HCT116 (cell line): Measurements from ENCODE around the gene ATXN1. TPM values are rescaled to one million over a fixed set of nuclear protein-coding genes. Genes with fewer than 3 reads are reported as not detected.

ENCODE experiments used
- ATAC-seq: fragments of 200-7000 bp; cut with Tn5 transposase; 2 replicates; pipeline ENCODE4 v1.9.1; 2020; ENCODE audit warnings: mild to moderate bottlenecking, moderate library complexity
- BruUV-seq: library from RNA; stranded (reverse); fragments of 400-500 nt; replicated peaks from 2 replicates; lab custom pipeline; 2021; lab: Mats Ljungman, UMichigan
- CTCF ChIA-PET: fragments of 300-600 bp; sonication (Branson Sonifier 250); formaldehyde crosslinking; loops from one replicate; lab custom pipeline; 2021; ENCODE audit warnings: antibody characterized with exemption; lab: Charles Lee
- POLR2A ChIA-PET: fragments of 300-600, 350-600 bp; sonication (Branson Sonifier 250); formaldehyde crosslinking; loops from one replicate; lab custom pipeline; 2021; ENCODE audit warnings: antibody characterized with exemption; lab: Charles Lee
- RAD21 ChIA-PET, 2 experiments: fragments of 300-600 bp; sonication (Branson Sonifier 250); formaldehyde crosslinking; loops; one replicate each; lab custom pipeline; 2023; ENCODE audit warnings: low total read pairs in 2 of 2; ENCODE audit not compliant: uncharacterized antibody in 2 of 2, unreplicated experiment in 2 of 2, low non-redundant PET in 1 of 2; lab: Charles Lee
- DNase-seq: peaks from one replicate; pipeline ENCODE4 v3.0.0-alpha.2; 2010; ENCODE audit warnings: low read depth, low spot score
- H2AFZ ChIP-seq: fragments of 200-600 bp; shearing (Covaris generic), sonication (generic); 2 replicates; pipeline ENCODE4 v1.6.1; 2017; ENCODE audit warnings: low read depth, mixed run types, mixed read lengths, antibody characterized with exemption, low read length; ENCODE audit not compliant: poor library complexity, severe bottlenecking
- H3K27ac ChIP-seq: 2 replicates; pipeline ENCODE4 v1.5.1; 2012; ENCODE audit warnings: low read depth, low read length
- H3K27me3 ChIP-seq: fragments of 200-600 bp; sonication (generic); 2 replicates; pipeline ENCODE4 v1.6.1; 2016; ENCODE audit warnings: mixed run types, low read length, mixed read lengths; ENCODE audit not compliant: insufficient read depth
- H3K36me3 ChIP-seq, 2 experiments: fragments of 200-500 bp in 1 of 2; fragments of 200-600 bp in 1 of 2; sonication (Bioruptor generic) in 1 of 2; sonication (generic) in 1 of 2; 2 replicates each; pipeline versions ENCODE4 v1.5.1 to v1.6.1; 2014 to 2016; ENCODE audit warnings: low read length in 2 of 2, inconsistent platforms in 1 of 2, mixed read lengths in 1 of 2, mixed run types in 1 of 2; ENCODE audit not compliant: insufficient read depth in 2 of 2, control insufficient read depth in 1 of 2
- H3K4me1 ChIP-seq, 2 experiments: fragments of 200-600 bp in 1 of 2; sonication (generic) in 1 of 2; 2 replicates each; pipeline versions ENCODE4 v1.5.1 to v1.6.1; 2012 to 2017; ENCODE audit warnings: low read length in 2 of 2, inconsistent platforms in 1 of 2, mild to moderate bottlenecking in 1 of 2, mixed read lengths in 1 of 2, mixed run types in 1 of 2, moderate library complexity in 1 of 2; ENCODE audit not compliant: insufficient read depth in 2 of 2, control insufficient read depth in 1 of 2
- H3K4me2 ChIP-seq: fragments of 200-600 bp; sonication (generic); 2 replicates; pipeline ENCODE4 v1.6.1; 2017; ENCODE audit warnings: mixed run types, low read length, mixed read lengths
- H3K4me3 ChIP-seq, 2 experiments: fragments of 200-600 bp in 1 of 2; sonication (generic) in 1 of 2; replicated peaks in 1 of 2; 2 replicates each; pipeline ENCODE4 v1.5.1; 2011 to 2016; ENCODE audit warnings: low read length in 2 of 2, control low read depth in 1 of 2, low read depth in 1 of 2, mild to moderate bottlenecking in 1 of 2, mixed read lengths in 1 of 2, mixed run types in 1 of 2
- H3K79me2 ChIP-seq: fragments of 200-600 bp; sonication (generic); 2 replicates; pipeline ENCODE4 v1.6.1; 2017; ENCODE audit warnings: mild to moderate bottlenecking, mixed run types, low read length, moderate library complexity, mixed read lengths; ENCODE audit not compliant: insufficient read depth
- H3K9ac ChIP-seq: fragments of 200-600 bp; sonication (generic); 2 replicates; pipeline ENCODE4 v1.6.1; 2016; ENCODE audit warnings: low read length, mixed read lengths
- H3K9me2 ChIP-seq: fragments of 200-600 bp; sonication (generic), shearing (Covaris generic); 2 replicates; pipeline ENCODE4 v1.6.1; 2017; ENCODE audit warnings: mixed run types, mild to moderate bottlenecking, moderate library complexity; ENCODE audit not compliant: insufficient read depth
- H3K9me3 ChIP-seq, 2 experiments: fragments of 200-500 bp in 1 of 2; fragments of 200-600 bp in 1 of 2; sonication (Bioruptor generic) in 1 of 2; sonication (generic) in 1 of 2; 2 replicates each; pipeline ENCODE4 v1.6.1; 2014 to 2017; ENCODE audit warnings: low read length in 2 of 2, mixed read lengths in 2 of 2, inconsistent platforms in 1 of 2, low read depth in 1 of 2, mild to moderate bottlenecking in 1 of 2, mixed run types in 1 of 2, moderate library complexity in 1 of 2; ENCODE audit not compliant: control insufficient read depth in 1 of 2, insufficient read depth in 1 of 2
- H4K20me1 ChIP-seq: fragments of 200-600 bp; sonication (generic), shearing (Covaris generic); 2 replicates; pipeline ENCODE4 v1.6.1; 2017; ENCODE audit warnings: mixed run types, mild to moderate bottlenecking, moderate library complexity; ENCODE audit not compliant: insufficient read depth
- ATF3 ChIP-seq: IDR thresholded peaks from 2 replicates; pipeline ENCODE4 v1.6.1; 2012
- FOSL1 ChIP-seq: IDR thresholded peaks from 2 replicates; pipeline ENCODE4 v1.6.1; 2012; ENCODE audit warnings: low read depth
- POLR2A ChIP-seq: IDR thresholded peaks from 2 replicates; pipeline ENCODE4 v1.7.0; 2011; ENCODE audit warnings: borderline replicate concordance; ENCODE audit not compliant: insufficient read depth, insufficient read length; ENCODE audit errors: extremely low read depth
- RAD21 ChIP-seq: IDR thresholded peaks from 2 replicates; pipeline ENCODE4 v1.6.1; 2012; ENCODE audit warnings: low read depth, mild to moderate bottlenecking
- SIN3A ChIP-seq: IDR thresholded peaks from 2 replicates; pipeline ENCODE4 v1.6.1; 2012; ENCODE audit warnings: low read depth
- SRF ChIP-seq: IDR thresholded peaks from 2 replicates; pipeline ENCODE4 v1.6.1; 2012; ENCODE audit warnings: low read depth
- YY1 ChIP-seq: IDR thresholded peaks from 2 replicates; pipeline ENCODE4 v1.6.1; 2011; ENCODE audit warnings: low read length, low read depth, moderate library complexity, mild to moderate bottlenecking; ENCODE audit not compliant: insufficient replicate concordance; ENCODE audit errors: extremely low read depth
- intact Hi-C: fragments of 100-400 bp; cut with micrococcal nuclease; formaldehyde crosslinking; loops from 2 replicates; pipeline ENCODE4 v1.10.0; 2022
- total RNA-seq: library from RNA; stranded (reverse); gene quantifications from one replicate; pipeline ENCODE4 v1.2.1, GENCODE V29; 2021; ENCODE audit not compliant: unreplicated experiment
- TF ChIP-seq, protein P1 (sequence below), 3 experiments: fragments of 200-600 bp in 1 of 3; sonication (generic) in 1 of 3; IDR thresholded peaks in 2 of 3; conservative IDR thresholded peaks in 1 of 3; 2 replicates each; pipeline ENCODE4 v1.5.1; 2012 to 2017; ENCODE audit warnings: low read depth in 2 of 3, low read length in 2 of 3, antibody characterized with exemption in 1 of 3, borderline replicate concordance in 1 of 3, control low read depth in 1 of 3, mild to moderate bottlenecking in 1 of 3, mixed read lengths in 1 of 3, mixed run types in 1 of 3, moderate library complexity in 1 of 3; ENCODE audit not compliant: insufficient read depth in 1 of 3

The ATXN1 gene
- total RNA-seq, 1 experiment from 2014 or later = 21.0 TPM

DNA sequence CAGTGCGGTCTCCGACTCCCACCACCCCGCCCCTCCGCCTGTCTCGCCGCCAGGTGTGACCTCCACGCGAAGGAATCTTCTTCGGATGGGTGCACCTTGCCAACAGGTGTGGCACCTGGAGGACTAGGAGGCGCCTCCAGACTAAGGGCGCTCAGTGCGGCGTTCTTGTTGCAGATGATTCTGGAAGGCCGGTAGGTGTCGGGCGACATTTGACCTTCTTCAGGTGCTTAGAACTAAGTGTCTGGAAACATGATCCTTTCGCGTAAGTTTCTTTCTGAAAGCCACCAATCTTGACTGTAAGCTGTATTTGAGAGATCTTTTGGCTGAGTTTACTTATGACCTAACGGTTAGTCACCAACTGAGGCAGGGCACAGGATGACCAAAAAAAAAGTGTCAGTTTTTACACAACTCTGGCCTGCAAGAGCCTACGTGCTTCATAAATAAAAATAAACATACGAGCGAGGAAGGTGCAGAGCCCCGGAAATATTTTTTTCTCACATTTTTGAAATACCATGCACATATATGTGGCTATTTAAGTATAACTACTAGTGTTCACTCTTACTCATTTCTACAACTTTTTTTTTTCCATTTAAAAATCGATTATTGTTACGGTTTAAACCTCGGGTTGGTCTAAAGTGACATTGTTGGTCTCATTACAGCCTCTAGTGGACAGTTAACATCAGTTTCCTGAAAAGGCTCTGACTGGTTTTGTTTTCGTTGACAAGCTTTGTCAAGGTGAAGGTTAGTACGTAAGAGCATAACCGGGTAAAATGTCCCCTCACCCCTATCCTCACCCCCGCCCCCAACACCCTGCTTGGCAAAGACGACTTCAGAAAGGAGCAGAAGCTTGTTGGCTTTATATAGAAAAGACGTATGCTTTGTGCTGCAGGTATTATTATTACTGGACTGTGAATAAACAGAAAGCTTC, 1.6 kb upstream of the ATXN1 start (continued):
- TF ChIP-seq SRF (peak; percentile 52), FOSL1 (peak; percentile 75), ATF3 (no peak), RAD21 (peak; percentile 80)
- TF ChIP-seq, all 23 proteins: peak for 11

- no peaks in the 10 kb centered on the region for H4K20me1 ChIP-seq
- intact Hi-C loops = loop anchor here (1.0 to 5.0 kb wide), 4 partner anchors 35 to 325 kb away; no protein-coding TSS in a partner anchor
- ChIA-PET RAD21 (interaction anchor here (0.8 to 1.2 kb wide), 6 partner anchors 23 to 457 kb away, joined by 3 to 5 read pairs (median 3); no protein-coding TSS in a partner anchor), POLR2A (interaction anchor here (1.2 to 2.0 kb wide), 6 partner anchors 10 to 81 kb away, joined by 3 to 11 read pairs (median 6); no protein-coding TSS in a partner anchor), CTCF (interaction anchor here (0.8 to 4.1 kb wide), 14 partner anchors 9 to 485 kb away, joined by 3 to 32 read pairs (median 4); no protein-coding TSS in a partner anchor)
- H3K4me2 ChIP-seq = peak overlapping the region; percentile 89
- no peaks in the 10 kb centered on the region for H3K27me3 ChIP-seq
- H3K27ac ChIP-seq = peak overlapping the region; percentile 81
- peaks cover 43 to 67% of the 10 kb centered on the region in 2 experiments for H3K4me1 ChIP-seq
- peak overlapping the region; percentile 53 to 89 for H3K4me3 ChIP-seq
- no peaks in the 10 kb centered on the region for H3K36me3 ChIP-seq
- no peaks in the 10 kb centered on the region for H3K9me3 ChIP-seq
- H3K9me2 ChIP-seq = no peaks in the 10 kb centered on the region
- H3K79me2 ChIP-seq = peaks cover 4% of the 10 kb centered on the region; the same call in 1 of the 2 replicates
- no TSS peak for BruUV-seq
- no peak for DNase-seq
- TF ChIP-seq, protein P1, sequence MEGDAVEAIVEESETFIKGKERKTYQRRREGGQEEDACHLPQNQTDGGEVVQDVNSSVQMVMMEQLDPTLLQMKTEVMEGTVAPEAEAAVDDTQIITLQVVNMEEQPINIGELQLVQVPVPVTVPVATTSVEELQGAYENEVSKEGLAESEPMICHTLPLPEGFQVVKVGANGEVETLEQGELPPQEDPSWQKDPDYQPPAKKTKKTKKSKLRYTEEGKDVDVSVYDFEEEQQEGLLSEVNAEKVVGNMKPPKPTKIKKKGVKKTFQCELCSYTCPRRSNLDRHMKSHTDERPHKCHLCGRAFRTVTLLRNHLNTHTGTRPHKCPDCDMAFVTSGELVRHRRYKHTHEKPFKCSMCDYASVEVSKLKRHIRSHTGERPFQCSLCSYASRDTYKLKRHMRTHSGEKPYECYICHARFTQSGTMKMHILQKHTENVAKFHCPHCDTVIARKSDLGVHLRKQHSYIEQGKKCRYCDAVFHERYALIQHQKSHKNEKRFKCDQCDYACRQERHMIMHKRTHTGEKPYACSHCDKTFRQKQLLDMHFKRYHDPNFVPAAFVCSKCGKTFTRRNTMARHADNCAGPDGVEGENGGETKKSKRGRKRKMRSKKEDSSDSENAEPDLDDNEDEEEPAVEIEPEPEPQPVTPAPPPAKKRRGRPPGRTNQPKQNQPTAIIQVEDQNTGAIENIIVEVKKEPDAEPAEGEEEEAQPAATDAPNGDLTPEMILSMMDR (IDR thresholded peaks at IDR 0.05 in 2 of 3, conservative IDR thresholded peaks at IDR 0.05 in 1 of 3; ENCODE audit: borderline replicate concordance in 1 of 3, insufficient read depth in 1 of 3, low read depth in 2 of 3, low read length in 2 of 3) = no peak
- TF ChIP-seq YY1 (no peak), SIN3A (peak; percentile 17; the same call in 1 of the 2 replicates), POLR2A (no peak)
- ATAC-seq = peak; percentile 5
- H2AFZ ChIP-seq = peak overlapping the region; percentile 67
- peak overlapping the region; percentile 75 for H3K9ac ChIP-seq
These were observed 949 bp upstream of the ATXN1 start for GRCh38 chr6:16762268-16762549.
